Measurements from ENCODE around the gene NOS2. TPM values are rescaled to one million over a fixed set of nuclear protein-coding genes. Genes with fewer than 3 reads are reported as not detected.

NOS2 gene
- total RNA-seq, 4 donors from 2014 or later, result 0.07 to 0.40 (median 0.35) TPM

DNA sequence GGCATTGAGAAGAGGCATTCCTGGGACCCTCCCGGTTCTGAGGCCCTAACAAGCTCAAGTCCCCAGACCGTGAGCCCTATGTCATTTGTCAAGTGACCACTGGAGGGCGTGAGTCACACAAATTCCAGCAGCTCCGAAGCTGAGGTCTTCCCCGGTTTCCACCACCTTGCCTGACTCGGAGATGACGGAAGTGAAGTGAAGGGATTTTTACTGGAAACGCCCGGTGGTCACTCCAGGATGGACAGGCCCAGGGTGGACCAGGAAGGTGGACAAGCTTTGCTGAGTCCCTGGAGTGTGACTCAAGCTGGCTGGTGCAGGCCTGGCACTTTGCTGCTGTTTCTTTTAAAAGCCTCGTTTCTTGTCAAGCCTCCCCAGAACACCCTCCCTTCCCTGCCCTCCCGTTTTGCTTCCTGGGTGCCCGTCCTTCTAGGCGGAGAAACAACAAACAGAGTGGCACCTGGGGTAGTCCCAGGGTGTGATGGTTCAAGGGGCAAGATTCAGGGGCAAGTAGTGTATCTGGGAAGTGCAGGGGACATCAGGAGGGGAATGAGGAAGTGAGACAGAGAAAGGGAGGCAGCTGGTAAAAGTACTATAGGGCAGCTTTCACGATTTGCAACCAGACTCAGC, 5.3 kb upstream of the NOS2 start:
- H3K36me3 ChIP-seq, result no peaks in the 10 kb centered on the region
- 1 to 3% methylated on average over 7 to 8 of the region's 14 CpGs for WGBS, 2 donors (ENCODE audit: low coverage in 1 of 2)
- H3K9me3 ChIP-seq, result peaks cover 0 to 7% (median 0%) of the 10 kb centered on the region in 3 donors
- ATAC-seq, result peak; percentile 91
- TF ChIP-seq, protein P1, sequence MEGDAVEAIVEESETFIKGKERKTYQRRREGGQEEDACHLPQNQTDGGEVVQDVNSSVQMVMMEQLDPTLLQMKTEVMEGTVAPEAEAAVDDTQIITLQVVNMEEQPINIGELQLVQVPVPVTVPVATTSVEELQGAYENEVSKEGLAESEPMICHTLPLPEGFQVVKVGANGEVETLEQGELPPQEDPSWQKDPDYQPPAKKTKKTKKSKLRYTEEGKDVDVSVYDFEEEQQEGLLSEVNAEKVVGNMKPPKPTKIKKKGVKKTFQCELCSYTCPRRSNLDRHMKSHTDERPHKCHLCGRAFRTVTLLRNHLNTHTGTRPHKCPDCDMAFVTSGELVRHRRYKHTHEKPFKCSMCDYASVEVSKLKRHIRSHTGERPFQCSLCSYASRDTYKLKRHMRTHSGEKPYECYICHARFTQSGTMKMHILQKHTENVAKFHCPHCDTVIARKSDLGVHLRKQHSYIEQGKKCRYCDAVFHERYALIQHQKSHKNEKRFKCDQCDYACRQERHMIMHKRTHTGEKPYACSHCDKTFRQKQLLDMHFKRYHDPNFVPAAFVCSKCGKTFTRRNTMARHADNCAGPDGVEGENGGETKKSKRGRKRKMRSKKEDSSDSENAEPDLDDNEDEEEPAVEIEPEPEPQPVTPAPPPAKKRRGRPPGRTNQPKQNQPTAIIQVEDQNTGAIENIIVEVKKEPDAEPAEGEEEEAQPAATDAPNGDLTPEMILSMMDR (IDR thresholded peaks at IDR 0.05), result peak; percentile 67 to 88 (median 82)
- no peak for TF ChIP-seq POLR2A (IDR thresholded peaks at IDR 0.05)
- TF ChIP-seq POLR2AphosphoS5 (IDR thresholded peaks at IDR 0.05), result no peak
- peak overlapping the region; percentile 7 to 43 for H3K4me3 ChIP-seq
- H3K4me1 ChIP-seq, result peaks cover 0 to 12% (median 0%) of the 10 kb centered on the region in 3 donors
- peak overlapping the region in 3 of 4 donors; percentile 38 to 41 (median 41) for H3K27ac ChIP-seq
- H3K27me3 ChIP-seq, result no peaks in the 10 kb centered on the region

DNA sequence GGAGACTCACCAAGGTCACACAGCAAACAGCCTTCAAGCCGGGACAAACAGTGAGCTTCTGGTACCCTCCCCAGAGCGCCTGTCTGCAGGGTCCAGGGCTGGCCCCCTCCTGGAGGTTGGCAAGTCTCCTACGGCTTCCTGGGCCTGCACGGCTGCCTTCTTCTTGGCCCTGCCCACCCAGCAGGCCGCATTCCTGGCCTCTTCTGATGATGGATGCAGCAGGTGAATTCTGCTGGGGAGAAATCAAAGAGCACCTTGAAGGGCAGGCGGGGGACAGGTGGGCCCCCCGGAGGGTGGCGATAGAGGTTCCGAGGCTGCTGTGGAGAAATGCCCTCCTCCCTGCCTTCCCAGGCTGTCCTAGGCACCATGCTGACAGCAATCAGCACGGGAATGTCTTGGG, 3.8 kb upstream of the NOS2 start:
- no peak overlapping the region for H3K27ac ChIP-seq
- H3K4me3 ChIP-seq, result no peak overlapping the region
- no peaks in the 10 kb centered on the region for H3K36me3 ChIP-seq
- H3K27me3 ChIP-seq, result no peaks in the 10 kb centered on the region
- no peaks in the 10 kb centered on the region for H3K9me3 ChIP-seq
- TF ChIP-seq EP300 (IDR thresholded peaks at IDR 0.05), result no peak
- TF ChIP-seq, protein P1 (IDR thresholded peaks at IDR 0.05), result no peak
- TF ChIP-seq POLR2A (IDR thresholded peaks at IDR 0.05), result no peak
- TF ChIP-seq POLR2AphosphoS5 (IDR thresholded peaks at IDR 0.05), result no peak
- WGBS, 2 donors (ENCODE audit: low coverage in 1 of 2), result 79% methylated on average over 2 of the region's 10 CpGs; no CpG with 5 or more reads in 1 of the 2 donors
- peaks cover 0 to 12% (median 0%) of the 10 kb centered on the region in 3 donors for H3K4me1 ChIP-seq
- ATAC-seq, result no peak

DNA sequence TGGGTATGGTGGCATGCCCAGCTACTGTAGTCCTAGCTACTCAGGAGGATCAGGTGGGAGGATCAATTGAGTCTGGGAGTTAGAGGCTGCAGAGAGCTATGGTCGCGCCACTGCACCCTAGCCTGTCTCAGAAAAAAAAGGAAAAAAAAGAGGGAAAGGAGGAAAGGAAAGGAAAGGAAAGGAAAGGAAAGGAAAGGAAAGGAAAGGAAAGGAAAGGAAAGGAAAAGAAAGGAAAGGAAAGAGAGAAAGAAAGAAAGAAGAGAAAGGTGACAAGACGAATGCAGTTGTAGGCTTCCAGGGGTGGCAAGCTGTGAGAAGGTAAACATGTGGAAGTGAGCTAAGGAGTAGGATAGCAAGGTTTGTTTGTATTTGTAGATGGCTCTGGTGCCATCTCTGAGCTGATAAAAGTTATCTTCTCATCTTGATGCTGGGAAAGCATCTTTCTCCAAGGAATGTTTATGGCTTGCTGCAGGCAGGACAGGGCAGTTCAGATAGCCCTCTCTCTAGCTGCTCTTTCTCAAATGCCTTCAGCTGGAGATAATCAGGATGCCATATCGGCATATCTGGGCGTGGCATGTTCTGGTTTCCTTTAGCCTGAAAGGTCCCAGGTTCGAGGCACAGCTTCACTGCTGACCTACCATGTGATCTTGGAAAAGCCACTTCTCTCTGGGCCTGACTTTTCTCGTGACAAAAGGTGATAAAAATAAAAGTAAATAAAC, 2.8 kb upstream of the NOS2 start:
- no peak for ATAC-seq
- 62 to 100% methylated on average over 2 to 7 of the region's 7 CpGs for WGBS, 2 donors (ENCODE audit: low coverage in 1 of 2)
- Histone ChIP-seq H3K27ac (no peak overlapping the region), H3K4me3 (no peak overlapping the region), H3K9me3 (no peaks in the 10 kb centered on the region), H3K36me3 (no peaks in the 10 kb centered on the region), H3K27me3 (no peaks in the 10 kb centered on the region), H3K4me1 (peaks cover 0 to 12% (median 0%) of the 10 kb centered on the region in 3 donors)
- TF ChIP-seq, protein P1 (IDR thresholded peaks at IDR 0.05), result no peak
- TF ChIP-seq EP300 (IDR thresholded peaks at IDR 0.05), result no peak

DNA sequence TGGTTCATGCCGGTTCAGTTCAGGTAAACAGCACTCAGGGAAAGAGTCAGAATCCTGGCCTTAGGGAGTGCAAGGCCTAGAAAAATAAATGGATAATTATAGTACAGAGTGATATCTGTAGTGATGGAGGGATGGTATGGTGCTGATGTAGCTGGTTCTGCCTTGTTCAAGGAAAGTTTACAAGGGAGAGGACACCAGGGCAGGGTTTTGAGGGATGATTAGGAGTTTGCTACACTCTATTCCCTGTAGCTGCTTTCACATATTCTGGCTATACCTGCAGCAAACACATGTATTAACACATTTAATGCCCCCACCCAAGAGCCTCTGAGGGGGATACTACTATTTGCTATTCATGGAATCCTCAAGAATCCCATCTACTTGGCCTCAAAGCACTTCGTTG, 1.7 kb upstream of the NOS2 start:
- no peaks in the 10 kb centered on the region for H3K36me3 ChIP-seq
- ATAC-seq, result no peak
- WGBS, 2 donors (ENCODE audit: low coverage in 1 of 2), result 57 to 83% methylated on average over 1 to 2 of the region's 2 CpGs
- peaks cover 0 to 12% (median 0%) of the 10 kb centered on the region in 3 donors for H3K4me1 ChIP-seq
- no peaks in the 10 kb centered on the region for H3K9me3 ChIP-seq
- H3K4me3 ChIP-seq, result no peak overlapping the region
- H3K27me3 ChIP-seq, result peaks cover 6% of the 10 kb centered on the region
- TF ChIP-seq EP300 (IDR thresholded peaks at IDR 0.05) (no peak), POLR2A (IDR thresholded peaks at IDR 0.05) (no peak), POLR2AphosphoS5 (IDR thresholded peaks at IDR 0.05) (no peak)
- TF ChIP-seq, protein P1 (IDR thresholded peaks at IDR 0.05), result no peak
- no peak overlapping the region for H3K27ac ChIP-seq

DNA sequence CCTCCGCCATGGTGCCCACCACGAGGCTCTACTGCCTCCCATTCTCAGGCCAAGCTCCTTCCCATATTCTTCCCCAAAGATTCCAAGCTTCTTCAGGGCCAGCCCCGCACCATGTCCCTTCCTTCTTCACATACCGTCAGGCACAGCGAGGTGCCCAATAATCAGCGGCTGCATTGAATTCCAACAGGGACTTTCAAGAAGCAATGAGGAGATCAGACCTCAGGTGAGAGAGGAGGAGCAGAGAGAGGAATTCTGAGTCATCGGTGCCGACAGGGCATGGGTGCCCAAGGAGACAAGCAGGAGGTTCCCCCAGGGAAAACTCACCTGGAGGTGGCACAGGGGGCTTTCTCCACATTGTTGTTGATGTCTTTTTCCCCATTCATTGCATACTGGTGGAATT, 2.0 kb downstream of the NOS2 start:
- Histone ChIP-seq H3K4me1 (peaks cover 0 to 9% (median 5%) of the 10 kb centered on the region in 3 donors), H3K9me3 (no peaks in the 10 kb centered on the region), H3K4me3 (no peak overlapping the region), H3K36me3 (no peaks in the 10 kb centered on the region), H3K27ac (no peak overlapping the region), H3K27me3 (peaks cover 23% of the 10 kb centered on the region)
- TF ChIP-seq POLR2A (IDR thresholded peaks at IDR 0.05), result no peak
- WGBS, 2 donors (ENCODE audit: low coverage in 1 of 2), result 100% methylated on average over 2 of the region's 8 CpGs; no CpG with 5 or more reads in 1 of the 2 donors
- no peak for ATAC-seq

Measured in gastroesophageal sphincter (tissue), 4 donors.